Thyroid gland (tissue), 4 donors: ENCODE measurements around the gene SEPTIN10.

Source experiments
- CTCF ChIP-seq, 6 experiments: fragments of 200-600 bp in 3 of 6; fragments of 450-650 bp in 3 of 6; sonication (generic) in 3 of 6; IDR thresholded peaks; one replicate each; pipeline ENCODE4 v1.5.1; 2016 to 2019; ENCODE audit warnings: antibody characterized with exemption in 6 of 6, mild to moderate bottlenecking in 2 of 6, inconsistent platforms in 1 of 6, moderate library complexity in 1 of 6
- POLR2A ChIP-seq, 2 donors: fragments of 450-650 bp; IDR thresholded peaks; one replicate each; pipeline ENCODE4 v1.6.1; 2017; ENCODE audit warnings: antibody characterized with exemption in 2 of 2, mild to moderate bottlenecking in 2 of 2, moderate library complexity in 1 of 2

- TF ChIP-seq CTCF (IDR thresholded peaks at IDR 0.05) = no peak
- no peak for TF ChIP-seq POLR2A (IDR thresholded peaks at IDR 0.05)
Measured at GRCh38 chr2:109609352-109610024, 4.3 kb downstream of the SEPTIN10 start.
